ENCODE data around the gene FGD3.

FGD3 gene

DNA sequence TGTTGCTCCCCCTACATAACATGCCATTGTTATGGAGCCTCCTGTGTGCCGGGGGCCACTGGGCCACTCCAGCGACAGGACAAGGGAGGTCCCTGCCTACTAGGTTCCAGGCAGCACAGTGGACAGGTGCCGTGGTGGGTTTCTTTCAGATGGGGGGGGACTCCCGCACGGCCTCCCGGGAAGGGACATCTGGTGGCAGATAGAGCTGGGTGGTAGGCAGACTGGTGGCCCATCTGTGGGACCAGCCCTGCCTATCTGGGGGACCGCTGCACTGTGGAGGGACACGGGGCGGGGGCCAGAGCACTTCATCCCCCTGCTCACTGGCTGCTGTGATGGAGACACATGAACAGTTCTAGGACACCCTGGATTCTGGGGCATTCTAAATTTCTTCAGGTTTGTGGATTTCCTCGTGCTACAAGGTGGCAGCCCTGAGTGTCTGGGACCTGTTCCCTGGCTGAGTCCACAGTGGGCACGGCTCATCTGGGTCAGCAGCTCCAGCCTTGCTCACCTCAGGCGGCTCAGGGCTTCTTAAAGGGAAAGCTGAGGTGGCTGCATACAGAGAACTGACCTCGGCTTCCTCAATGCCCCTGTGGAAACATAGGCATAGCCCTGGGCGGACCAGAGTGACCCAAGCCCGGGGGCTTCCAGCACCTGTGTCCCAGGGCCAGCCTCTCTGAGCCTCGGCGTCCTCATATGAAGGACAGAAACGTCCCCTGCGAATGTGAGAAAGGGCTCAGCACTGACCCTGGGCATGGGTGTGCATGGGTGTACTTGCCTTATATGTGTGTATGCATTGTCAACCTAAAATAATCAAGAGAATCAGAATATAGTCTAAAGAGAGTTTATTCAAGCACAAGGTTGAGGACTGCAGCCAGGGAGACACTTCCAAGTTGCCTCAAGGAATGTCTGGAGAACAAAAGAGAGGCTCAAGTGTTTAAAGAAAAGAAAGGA is 22.5 kb downstream of the FGD3 start:
- DNase-seq (ENCODE audit: low read depth) = no peak
- no peaks in the 10 kb centered on the region for H3K9me3 ChIP-seq (ENCODE audit: control insufficient read depth, low read length)

DNA sequence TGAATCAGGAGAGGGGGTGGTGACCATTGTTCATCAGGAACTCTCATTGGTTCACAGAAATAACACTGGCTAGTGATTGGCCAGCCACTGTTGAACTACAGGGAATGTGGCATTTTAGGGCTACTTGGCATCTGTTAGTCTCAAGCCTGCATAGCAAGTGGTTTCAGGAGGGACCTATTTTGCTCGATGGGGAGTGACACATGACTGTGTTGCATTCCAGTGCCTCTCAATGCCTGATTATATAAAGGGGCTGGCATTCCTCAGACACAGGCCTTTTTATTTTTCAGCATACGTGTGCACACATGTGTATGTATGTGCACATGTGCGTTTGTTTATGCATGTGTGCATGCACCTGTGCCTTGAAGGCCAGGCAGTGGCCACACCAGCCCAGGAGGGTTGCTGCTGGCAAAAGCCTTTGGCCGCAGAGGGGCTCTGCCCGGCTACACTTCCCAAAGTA is 23.2 kb downstream of the FGD3 start:
- H3K9me3 ChIP-seq (ENCODE audit: control insufficient read depth, low read length) = no peaks in the 10 kb centered on the region
- no peak overlapping the region for H3K9ac ChIP-seq (ENCODE audit: low read length)
- H3K4me3 ChIP-seq (ENCODE audit: low read length) = no peak overlapping the region
- no peaks in the 10 kb centered on the region for H3K36me3 ChIP-seq (ENCODE audit: control insufficient read depth, insufficient read depth, low read length, severe bottlenecking)
- H3K4me1 ChIP-seq (ENCODE audit: control insufficient read depth, insufficient read depth, low read length) = no peaks in the 10 kb centered on the region
- DNase-seq (ENCODE audit: low read depth) = peak; percentile 15
- H3K27me3 ChIP-seq (replicated peaks; ENCODE audit: control insufficient read depth, insufficient read depth, low read length) = peaks cover 23% of the 10 kb centered on the region

More for the DNA sequence above, 22.5 kb downstream of the FGD3 start:
- Histone ChIP-seq H3K9ac (ENCODE audit: low read length) (no peak overlapping the region), H3K4me1 (ENCODE audit: control insufficient read depth, insufficient read depth, low read length) (no peaks in the 10 kb centered on the region), H3K36me3 (ENCODE audit: control insufficient read depth, insufficient read depth, low read length, severe bottlenecking) (no peaks in the 10 kb centered on the region), H3K4me3 (ENCODE audit: low read length) (no peak overlapping the region), H3K27me3 (replicated peaks; ENCODE audit: control insufficient read depth, insufficient read depth, low read length) (peaks cover 23% of the 10 kb centered on the region)

DNA sequence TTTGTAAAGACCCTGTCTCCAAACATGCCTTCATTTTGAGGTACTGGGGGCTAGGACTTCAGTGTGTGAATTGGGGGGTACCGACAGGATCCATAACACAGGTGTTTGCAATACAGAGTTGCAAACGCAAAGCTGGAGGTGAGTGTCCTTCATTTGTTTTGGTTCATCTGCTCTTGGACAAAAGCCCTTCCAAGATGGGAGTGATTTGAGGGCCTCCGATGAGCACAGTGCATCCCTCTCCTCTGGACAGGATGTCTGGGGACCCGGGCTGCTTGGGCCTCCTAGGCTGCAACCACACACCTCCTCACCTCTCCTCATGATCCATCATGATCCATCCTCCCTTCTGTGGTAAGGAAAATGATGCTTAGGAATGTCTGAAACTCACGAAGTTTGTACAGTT is 23.8 kb downstream of the FGD3 start:
- Histone ChIP-seq H3K9ac (ENCODE audit: low read length) (no peak overlapping the region), H3K9me3 (ENCODE audit: control insufficient read depth, low read length) (no peaks in the 10 kb centered on the region), H3K27me3 (replicated peaks; ENCODE audit: control insufficient read depth, insufficient read depth, low read length) (peaks cover 23% of the 10 kb centered on the region), H3K4me1 (ENCODE audit: control insufficient read depth, insufficient read depth, low read length) (no peaks in the 10 kb centered on the region), H3K36me3 (ENCODE audit: control insufficient read depth, insufficient read depth, low read length, severe bottlenecking) (no peaks in the 10 kb centered on the region), H3K4me3 (ENCODE audit: low read length) (no peak overlapping the region)
- no peak for DNase-seq (ENCODE audit: low read depth)

DNA sequence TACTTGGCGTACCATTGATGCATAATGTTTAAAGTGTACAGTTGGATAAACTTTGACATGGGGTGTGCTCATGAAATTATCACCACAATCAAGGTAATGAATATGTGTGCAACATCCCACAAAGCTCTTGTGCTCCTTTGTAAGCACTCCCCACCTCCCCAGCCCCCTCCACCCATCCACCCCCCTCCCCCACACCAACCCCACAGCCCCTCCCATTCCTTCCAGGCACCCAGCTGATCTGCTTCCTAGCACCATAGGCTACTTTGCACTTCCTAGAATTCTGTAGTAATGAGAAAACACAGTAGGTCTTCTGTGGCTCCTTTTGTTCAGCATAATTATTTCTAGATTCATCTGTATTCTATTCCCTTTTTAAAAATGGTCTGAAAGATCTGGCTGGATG is 24.5 kb downstream of the FGD3 start:
- Histone ChIP-seq H3K36me3 (ENCODE audit: control insufficient read depth, insufficient read depth, low read length, severe bottlenecking) (no peaks in the 10 kb centered on the region), H3K27me3 (replicated peaks; ENCODE audit: control insufficient read depth, insufficient read depth, low read length) (peaks cover 23% of the 10 kb centered on the region), H3K4me3 (ENCODE audit: low read length) (no peak overlapping the region), H3K4me1 (ENCODE audit: control insufficient read depth, insufficient read depth, low read length) (no peaks in the 10 kb centered on the region), H3K9me3 (ENCODE audit: control insufficient read depth, low read length) (no peaks in the 10 kb centered on the region), H3K9ac (ENCODE audit: low read length) (no peak overlapping the region)
- no peak for DNase-seq (ENCODE audit: low read depth)

DNA sequence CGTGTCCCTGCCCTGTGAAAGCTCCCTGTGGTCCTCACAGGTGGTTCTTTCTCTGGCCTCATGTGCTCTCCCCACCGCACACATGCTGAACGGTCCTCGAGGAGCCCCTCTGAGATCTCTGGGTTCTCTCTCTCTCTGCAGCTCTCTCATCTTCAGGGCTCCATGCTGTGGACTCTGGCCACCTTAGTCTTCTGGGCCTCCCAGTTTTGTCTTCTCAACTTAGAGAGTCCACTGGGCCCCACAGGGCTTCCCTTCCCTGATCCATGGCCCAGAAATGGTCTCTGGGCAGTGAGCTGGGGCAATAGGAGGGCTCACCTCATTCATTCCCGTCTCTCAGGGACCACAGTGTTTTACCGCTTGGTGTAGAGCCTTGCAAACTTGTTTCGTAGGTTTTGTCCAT is 26.4 kb downstream of the FGD3 start:
- DNase-seq (ENCODE audit: low read depth) = no peak
- Histone ChIP-seq H3K36me3 (ENCODE audit: control insufficient read depth, insufficient read depth, low read length, severe bottlenecking) (no peaks in the 10 kb centered on the region), H3K9me3 (ENCODE audit: control insufficient read depth, low read length) (no peaks in the 10 kb centered on the region), H3K9ac (ENCODE audit: low read length) (no peak overlapping the region), H3K4me3 (ENCODE audit: low read length) (no peak overlapping the region), H3K4me1 (ENCODE audit: control insufficient read depth, insufficient read depth, low read length) (no peaks in the 10 kb centered on the region), H3K27me3 (replicated peaks; ENCODE audit: control insufficient read depth, insufficient read depth, low read length) (peaks cover 23% of the 10 kb centered on the region)

DNA sequence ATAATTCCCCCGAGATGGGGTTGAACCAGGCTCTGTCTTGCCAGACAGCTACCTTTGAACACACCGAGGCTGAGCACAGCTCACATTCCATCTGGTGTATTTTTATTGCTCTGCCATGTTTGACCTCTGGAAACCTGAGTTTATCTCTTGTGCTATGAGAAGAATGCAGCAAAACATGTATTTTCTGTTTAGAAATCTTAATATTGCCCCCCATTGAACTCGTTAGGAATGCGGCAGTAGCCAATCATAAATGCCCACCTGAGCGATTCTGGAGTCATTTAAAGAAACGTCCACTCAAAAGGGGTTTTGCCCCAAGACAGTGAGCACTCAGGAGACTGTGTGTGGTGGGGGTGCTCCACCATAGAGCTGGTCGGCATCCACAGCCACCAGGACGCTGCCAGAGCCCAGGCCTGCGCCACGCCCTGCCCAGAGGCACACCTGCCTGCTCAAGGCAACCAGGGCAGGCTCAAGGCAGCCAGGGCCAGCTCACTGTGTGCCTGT is 26.9 kb downstream of the FGD3 start:
- Histone ChIP-seq H3K4me1 (ENCODE audit: control insufficient read depth, insufficient read depth, low read length) (no peaks in the 10 kb centered on the region), H3K9ac (ENCODE audit: low read length) (no peak overlapping the region), H3K36me3 (ENCODE audit: control insufficient read depth, insufficient read depth, low read length, severe bottlenecking) (no peaks in the 10 kb centered on the region), H3K4me3 (ENCODE audit: low read length) (no peak overlapping the region), H3K9me3 (ENCODE audit: control insufficient read depth, low read length) (no peaks in the 10 kb centered on the region), H3K27me3 (replicated peaks; ENCODE audit: control insufficient read depth, insufficient read depth, low read length) (peaks cover 23% of the 10 kb centered on the region)
- no peak for DNase-seq (ENCODE audit: low read depth)

DNA sequence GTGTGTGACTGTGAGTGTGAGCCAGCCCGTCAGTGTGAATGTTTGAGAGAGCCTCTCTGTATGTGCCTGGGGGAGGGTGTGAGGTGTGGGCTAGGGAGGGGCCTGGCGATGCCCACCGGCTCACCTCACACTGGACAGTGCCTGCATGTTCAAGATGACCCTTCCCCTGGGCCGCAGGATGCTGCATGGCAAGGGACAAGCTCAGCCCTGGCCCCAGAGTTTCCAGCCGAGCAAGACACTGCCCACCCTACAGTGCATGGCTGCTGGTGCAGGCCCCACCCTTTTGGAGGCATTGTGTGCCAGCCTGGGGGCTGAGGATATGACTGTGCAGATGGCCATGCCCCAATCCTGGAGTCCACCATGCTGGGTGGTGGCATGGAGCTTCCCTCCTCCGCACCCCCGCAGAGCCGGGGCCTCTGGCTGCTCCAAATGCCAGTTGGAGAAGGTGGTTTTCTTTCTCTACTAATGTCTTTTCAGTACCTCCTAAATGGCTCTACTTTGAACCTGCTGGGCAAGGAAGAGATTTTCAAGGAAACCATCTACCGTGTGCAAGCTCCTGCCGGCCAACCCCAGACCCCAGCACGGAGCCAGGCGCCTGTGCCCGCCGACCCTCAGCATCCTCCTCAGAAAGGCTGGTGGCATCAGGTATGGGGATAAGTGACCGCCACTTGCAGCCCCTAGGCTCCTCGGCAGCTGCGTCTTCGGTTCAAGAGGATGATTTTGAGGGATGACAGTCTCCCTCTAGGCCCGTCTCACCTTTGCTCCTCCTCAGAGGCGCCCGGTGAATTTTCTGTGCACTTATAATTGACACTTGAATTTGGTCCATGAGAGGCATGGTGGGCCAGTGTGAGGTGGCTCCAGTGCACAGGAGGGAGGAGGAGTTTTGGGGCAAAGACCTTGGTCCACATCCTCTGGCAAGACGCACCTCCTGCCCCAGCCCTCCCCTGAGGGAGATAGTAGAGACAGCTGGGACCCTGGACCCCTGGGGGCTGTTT is 27.7 kb downstream of the FGD3 start:
- Histone ChIP-seq H3K4me1 (ENCODE audit: control insufficient read depth, insufficient read depth, low read length) (no peaks in the 10 kb centered on the region), H3K36me3 (ENCODE audit: control insufficient read depth, insufficient read depth, low read length, severe bottlenecking) (no peaks in the 10 kb centered on the region), H3K4me3 (ENCODE audit: low read length) (no peak overlapping the region), H3K9me3 (ENCODE audit: control insufficient read depth, low read length) (no peaks in the 10 kb centered on the region), H3K27me3 (replicated peaks; ENCODE audit: control insufficient read depth, insufficient read depth, low read length) (peaks cover 23% of the 10 kb centered on the region), H3K9ac (ENCODE audit: low read length) (no peak overlapping the region)
- no peak for DNase-seq (ENCODE audit: low read depth)

DNA sequence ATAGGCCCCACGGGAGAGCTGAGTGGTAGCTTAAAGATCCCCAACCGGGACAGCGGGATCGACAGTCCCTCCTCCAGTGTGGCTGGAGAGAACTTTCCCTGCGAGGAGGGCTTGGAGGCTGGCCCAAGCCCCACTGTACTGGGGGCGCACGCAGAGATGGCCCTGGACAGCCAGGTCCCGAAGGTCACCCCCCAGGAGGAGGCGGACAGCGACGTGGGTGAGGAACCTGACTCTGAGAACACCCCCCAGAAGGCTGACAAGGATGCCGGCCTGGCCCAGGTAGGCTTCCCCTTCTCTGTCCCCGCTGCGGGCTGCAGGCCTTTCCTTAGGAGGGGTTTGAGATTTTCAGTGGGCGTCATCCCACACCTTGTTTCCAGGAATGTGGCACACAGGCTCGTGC is 29.1 kb downstream of the FGD3 start:
- H3K9ac ChIP-seq (ENCODE audit: low read length) = no peak overlapping the region
- no peaks in the 10 kb centered on the region for H3K9me3 ChIP-seq (ENCODE audit: control insufficient read depth, low read length)
- H3K4me3 ChIP-seq (ENCODE audit: low read length) = no peak overlapping the region
- no peaks in the 10 kb centered on the region for H3K36me3 ChIP-seq (ENCODE audit: control insufficient read depth, insufficient read depth, low read length, severe bottlenecking)
- DNase-seq (ENCODE audit: low read depth) = no peak
- H3K27me3 ChIP-seq (replicated peaks; ENCODE audit: control insufficient read depth, insufficient read depth, low read length) = peaks cover 23% of the 10 kb centered on the region
- no peaks in the 10 kb centered on the region for H3K4me1 ChIP-seq (ENCODE audit: control insufficient read depth, insufficient read depth, low read length)

DNA sequence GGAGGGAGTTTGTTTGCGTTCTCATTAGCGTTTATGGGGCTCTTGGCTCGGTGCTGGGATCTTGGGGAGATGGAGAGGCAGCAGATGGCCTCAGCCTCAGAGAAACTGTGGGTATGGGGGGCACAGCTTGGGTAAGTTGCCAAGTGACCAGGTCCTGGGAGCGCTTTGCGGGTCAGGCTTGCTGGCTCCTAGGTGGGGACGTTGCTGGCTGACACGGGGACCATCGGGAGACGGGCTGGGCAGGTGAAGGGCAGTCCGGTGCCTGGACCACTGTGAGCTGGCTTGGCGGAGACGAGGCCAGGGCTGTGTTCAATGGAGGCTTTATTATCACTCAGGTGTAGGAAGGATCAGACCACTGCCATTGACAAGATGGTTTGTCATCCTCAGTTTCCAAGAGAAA is 30.0 kb downstream of the FGD3 start:
- no peak for DNase-seq (ENCODE audit: low read depth)
- Histone ChIP-seq H3K9me3 (ENCODE audit: control insufficient read depth, low read length) (no peaks in the 10 kb centered on the region), H3K36me3 (ENCODE audit: control insufficient read depth, insufficient read depth, low read length, severe bottlenecking) (no peaks in the 10 kb centered on the region), H3K9ac (ENCODE audit: low read length) (no peak overlapping the region), H3K4me1 (ENCODE audit: control insufficient read depth, insufficient read depth, low read length) (no peaks in the 10 kb centered on the region), H3K27me3 (replicated peaks; ENCODE audit: control insufficient read depth, insufficient read depth, low read length) (peaks cover 23% of the 10 kb centered on the region), H3K4me3 (ENCODE audit: low read length) (no peak overlapping the region)

DNA sequence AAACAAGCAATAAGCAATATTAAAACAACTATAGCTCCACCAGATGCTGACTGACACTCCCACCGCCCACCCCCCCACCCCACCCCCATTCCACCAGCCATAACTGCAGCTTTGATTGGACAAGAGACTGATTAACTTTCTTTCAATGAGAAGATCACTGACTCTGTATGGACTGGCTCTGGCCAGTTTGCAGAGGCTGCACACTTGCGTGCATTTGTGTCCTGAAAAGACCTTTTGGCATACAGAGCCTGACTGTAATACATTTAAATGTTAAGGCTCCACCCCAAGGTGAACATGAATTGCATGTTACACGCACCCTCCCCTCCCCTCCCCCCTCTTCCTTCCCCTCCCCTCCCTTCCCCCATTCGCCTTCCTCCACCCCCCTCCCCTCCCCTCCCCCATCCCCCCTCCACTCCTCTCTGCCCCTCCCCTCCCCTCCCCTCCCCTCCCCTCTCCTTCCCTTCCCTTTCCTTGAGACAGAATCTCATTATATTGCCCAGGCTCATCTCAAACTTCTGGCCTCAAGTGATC is 31.1 kb downstream of the FGD3 start:
- H3K4me3 ChIP-seq (ENCODE audit: low read length) = no peak overlapping the region
- no peak for DNase-seq (ENCODE audit: low read depth)
- no peak overlapping the region for H3K9ac ChIP-seq (ENCODE audit: low read length)
- H3K9me3 ChIP-seq (ENCODE audit: control insufficient read depth, low read length) = peaks cover 1% of the 10 kb centered on the region
- H3K27me3 ChIP-seq (replicated peaks; ENCODE audit: control insufficient read depth, insufficient read depth, low read length) = peaks cover 23% of the 10 kb centered on the region
- H3K36me3 ChIP-seq (ENCODE audit: control insufficient read depth, insufficient read depth, low read length, severe bottlenecking) = no peaks in the 10 kb centered on the region
- no peaks in the 10 kb centered on the region for H3K4me1 ChIP-seq (ENCODE audit: control insufficient read depth, insufficient read depth, low read length)
